DMS 273 (cell line): ENCODE data around the gene PSMD14.
A peak's percentile ranks its signal among the peaks of the same experiment; 100 is the strongest.
"Not testable (repeated sequence)": the region's sequence is repeated elsewhere in the genome, so short reads cannot be mapped to it uniquely, and the experiment has no call there.

Source experiments
- DNase-seq: peaks from one replicate; lab custom pipeline; 2025; ENCODE audit not compliant: unreplicated experiment; lab: John Stamatoyannopoulos, UW

The PSMD14 gene

DNA sequence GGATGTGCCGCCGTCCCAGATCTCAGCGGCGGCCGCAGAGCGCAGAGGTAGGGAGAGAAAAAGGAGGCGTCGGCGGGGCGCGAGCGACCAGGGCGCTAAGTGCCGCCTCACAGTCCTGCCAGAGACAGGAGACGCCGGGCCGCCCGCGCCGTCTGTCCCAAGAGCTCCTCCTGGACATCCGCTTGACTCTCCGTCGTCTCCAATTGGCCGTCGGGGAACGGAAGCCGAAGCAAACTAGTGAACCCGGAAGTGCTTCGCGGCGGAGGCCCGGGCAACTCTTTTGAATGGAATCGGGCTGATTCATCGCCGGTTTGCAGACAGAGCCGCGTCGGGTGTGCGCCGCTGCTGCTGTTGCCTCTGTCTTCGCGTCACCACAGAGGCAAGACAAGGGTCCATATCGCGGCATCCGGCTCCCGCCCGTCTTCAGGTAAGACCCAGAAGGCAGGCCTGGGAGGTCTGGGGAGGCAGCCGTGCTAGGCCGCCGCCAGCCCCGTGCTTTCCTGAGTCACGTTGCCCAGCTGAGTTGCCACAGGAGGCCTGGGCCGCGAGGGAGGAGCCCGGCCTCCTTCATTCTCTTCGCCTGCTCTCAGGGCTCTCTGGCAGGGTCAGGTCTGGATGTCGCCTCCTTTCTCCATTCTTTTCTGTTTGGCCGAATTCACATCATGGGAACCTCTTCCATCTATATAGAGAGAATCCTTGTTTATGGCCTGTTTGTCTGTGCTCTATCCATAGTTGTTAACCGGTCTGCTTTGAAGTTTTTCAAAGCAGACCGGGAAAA lies at the start of gene PSMD14:
PSMD14 (plus strand) TSS at position 248 of the 778 bp plus-strand sequence. CDS start 10,401 bp downstream, outside the sequence.
- peak; percentile 97 for DNase-seq

DNA sequence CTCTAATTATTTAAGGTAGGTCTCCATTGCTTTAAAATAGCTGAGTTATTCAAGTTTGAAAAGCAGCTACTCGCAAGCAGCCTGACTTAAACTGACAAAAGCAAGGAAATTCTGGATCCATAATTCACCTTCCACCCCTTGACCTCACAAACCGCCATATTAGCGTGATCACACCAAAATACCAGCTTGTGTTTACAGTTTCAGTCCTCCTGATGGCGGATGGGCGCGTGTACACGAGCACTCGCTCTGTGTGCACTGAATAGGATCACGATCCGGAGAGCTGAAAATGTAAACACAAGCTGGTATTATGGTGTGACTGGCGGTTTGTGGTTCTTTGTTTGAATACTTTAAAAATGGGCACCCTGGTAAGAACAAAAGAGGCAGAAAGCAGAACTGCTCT lies 42.4 kb upstream of the PSMD14 start:
- DNase-seq, result no peak

DNA sequence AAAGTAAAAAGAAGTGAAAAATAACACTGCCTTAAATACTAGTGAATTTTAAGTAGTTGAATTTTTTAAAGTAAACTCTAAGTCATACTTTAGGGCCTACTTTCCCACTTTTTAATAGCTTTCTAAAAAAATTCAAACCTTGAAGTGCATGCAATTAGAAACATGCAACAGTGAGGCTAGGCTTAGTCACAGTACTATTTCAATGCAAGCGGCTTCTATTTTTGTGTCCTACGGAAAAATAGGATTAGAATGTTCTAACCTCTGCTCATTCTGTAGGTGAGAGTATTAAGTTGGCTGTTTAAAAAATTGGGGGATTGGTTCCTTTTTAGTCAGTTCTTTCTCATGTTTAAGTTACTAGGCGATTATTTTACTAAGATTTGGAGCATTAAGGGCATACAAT lies 39.1 kb upstream of the PSMD14 start:
- DNase-seq, result no peak

DNA sequence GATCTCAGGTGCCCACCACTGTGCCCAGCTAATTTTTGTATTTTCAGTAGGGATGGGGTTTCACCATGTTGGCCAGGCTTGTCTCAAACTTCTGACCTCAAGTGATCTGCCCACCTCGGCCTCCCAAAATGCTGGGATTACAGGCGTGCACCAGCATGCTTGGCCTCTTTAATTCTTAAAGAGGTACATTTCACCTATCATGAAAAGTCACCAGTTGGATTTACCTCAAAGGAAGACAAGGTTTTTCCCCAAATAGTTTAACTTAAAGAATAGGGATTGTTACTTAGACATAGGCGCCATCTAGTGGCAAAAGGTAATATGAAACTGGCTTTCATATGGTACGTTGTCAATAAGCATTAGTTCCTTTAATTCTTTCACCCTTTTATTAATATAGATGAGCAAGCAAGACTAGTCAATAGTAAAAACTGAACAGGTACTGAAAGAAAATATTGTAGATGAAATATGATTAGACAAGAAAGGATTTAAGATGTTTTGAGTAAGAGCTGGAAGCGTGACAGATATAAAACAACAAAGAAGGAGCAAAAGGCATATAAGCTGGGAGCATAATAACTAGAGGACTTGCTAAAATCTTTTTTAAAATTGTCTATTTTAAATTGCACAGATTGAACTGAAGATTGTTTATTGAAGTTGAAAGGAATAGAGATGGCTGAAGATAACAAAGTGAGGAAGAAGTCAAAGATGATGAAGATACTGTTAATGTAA lies 35.0 kb upstream of the PSMD14 start:
- DNase-seq, result peak; percentile 86

DNA sequence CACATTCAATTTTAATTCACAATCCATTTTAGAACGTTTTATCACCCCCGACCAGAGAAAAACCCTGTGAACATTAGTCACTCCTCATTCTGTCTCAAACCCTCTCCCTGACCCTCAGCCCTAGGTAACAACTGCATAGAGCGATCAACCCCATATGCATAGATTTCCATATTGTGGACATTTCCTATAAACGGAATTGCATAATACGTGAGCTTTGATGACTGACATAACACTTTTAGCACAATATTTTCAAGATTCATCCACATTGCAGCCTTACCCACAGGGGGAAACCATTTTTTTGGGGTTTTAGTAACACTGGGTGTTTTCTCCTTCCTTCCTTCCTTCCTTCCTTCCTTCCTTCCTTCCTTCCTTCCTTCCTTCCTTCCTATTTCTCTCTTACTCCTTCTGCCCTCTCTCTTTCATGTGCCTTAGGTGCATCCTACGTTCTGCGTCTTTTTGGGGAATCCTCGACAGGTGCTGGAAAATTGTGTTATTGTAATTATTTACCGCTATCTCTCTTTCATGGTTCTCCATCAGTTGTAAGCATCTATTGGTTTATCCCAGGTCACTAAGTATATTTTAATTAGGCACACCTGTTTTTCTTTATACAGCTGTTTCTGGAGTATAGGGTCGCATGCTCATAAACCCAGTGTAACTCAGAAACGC lies 29.5 kb upstream of the PSMD14 start:
- not testable (repeated sequence) for DNase-seq

DNA sequence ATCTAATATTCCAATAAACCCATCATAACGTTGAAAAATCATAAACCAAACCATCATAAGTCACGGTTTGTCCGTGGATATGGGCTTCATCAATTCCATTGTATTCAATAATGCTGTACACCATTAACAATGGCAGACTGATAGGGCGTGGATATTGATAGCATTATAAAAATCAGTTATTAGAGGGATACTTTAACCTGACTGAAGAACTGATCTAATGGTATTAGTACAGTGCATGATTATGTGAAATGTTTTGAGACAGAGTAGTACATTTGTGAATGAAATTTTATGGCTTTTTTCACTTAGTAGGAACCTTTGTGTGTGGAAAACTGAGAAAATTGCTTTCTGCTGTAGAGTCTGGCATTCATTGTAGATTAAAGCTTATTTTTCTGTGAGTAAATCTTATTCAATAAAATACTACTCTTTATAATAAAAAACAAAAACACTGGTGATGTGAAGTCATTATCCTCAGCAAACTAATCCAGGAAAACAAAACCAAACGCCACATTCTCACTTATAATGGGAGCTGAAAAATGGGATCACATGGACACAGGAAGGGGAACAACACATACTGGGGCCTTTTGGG lies 28.9 kb upstream of the PSMD14 start:
- not testable (repeated sequence) for DNase-seq

DNA sequence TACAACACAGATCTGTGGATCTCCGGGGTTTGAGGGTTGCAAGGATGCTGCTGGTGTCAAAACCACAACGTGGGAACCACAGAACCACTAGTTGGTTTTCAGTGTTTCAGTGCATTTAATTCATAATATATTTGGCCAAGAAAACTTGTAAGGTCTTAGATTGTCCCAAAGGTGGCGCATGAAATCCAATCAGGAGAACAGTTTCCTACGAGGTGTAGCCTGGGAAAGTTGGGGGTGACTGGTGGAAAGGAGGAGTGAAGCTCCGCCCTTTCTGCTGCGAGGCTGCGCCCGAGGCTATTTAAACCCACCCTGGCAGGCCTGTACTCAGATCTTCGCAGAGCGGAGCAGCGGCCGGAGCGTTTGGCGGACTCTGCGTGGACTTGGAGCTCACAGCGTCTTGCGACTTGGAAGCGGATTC lies 27.3 kb upstream of the PSMD14 start:
- not testable (repeated sequence) for DNase-seq

DNA sequence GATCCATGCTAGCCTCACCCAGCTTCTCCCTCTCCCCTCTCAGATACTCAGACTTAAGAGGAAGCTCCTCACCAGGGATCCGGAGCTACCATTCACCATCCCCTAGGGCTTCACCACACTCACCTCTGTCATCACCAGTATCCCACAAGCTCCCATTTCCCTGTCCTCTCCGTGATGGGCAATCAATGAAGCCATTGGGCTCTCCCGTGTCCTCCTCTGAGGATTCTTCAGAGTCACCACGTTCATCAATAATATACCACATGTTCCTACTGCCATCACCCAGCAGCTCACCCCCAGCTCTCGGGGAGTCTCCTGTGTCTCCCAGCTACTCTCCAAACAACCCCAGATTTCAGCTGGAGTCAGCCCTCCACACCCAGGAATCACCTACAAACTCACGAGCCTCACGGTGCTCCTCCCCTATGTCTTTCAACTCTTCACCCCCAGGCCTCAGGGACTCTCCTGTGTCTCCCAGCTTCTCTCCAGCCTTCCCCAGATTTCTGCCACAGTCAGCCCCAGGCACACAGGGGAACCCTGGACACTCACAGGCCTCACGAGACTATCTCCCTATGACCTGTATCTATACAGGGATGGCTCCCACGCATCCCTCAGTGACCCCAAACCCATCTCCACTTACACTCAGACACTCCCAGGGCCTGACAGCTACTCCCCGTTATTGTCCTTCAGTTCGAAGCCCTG lies 26.5 kb upstream of the PSMD14 start:
- not testable (repeated sequence) for DNase-seq

DNA sequence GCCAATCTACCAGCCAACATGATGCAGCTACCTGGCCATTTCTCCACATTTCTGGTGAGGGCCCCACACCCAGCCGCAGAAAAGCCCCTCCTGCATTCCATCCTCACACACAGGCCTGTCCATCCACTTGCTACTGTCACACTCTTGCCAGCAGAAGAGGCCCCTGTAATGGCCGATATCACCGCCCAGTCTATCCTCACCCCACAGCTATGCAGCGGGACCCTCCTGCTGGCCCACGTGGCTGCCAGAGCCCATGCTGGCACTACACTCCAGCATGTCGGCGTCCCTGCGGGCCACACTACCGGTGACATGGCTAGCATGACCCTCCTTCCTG lies 25.9 kb upstream of the PSMD14 start:
- DNase-seq, result not testable (repeated sequence)

DNA sequence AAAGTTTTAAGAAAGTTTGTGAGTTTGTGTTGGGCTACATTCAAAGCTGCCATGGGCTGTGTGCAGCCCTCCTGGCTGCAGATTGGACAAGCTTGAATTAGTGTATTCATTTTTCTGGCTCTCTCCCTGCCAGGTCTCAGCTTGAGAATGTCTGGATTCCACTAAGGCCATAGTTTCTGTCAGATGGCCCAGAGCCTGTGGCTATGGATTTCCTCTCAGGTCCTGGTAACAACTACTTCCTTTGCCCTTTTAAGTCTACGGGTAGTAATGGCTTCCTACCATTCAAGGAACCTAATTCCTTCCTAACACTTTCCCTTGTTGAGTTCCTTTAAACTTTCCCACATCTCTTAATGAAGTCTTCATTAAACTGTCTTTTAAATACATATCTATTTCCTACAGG lies 24.3 kb upstream of the PSMD14 start:
- DNase-seq, result no peak

DNA sequence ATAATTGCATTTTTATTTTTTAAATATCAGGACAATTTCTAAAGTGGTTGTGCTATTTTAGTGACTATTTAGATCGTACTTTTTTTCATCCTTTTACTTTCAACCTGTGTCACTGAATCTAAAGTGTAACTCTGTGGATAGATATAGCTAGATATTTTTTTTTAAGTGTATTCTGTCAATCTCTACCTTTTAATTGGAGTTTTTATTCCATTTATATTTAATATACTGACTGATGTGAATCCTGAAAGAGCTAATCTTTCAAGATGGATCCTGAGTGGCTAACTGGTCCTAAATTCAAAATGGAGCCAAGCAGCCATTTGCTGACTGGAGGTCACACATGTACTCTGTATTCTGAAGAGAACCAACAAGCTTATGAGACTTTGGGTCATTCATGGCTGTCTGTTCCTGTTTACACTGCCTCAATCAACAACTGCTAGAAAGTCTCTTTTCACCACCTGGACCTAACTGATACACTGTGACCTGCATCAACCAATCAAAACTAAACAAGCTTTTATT lies 4.6 kb upstream of the PSMD14 start:
- no peak for DNase-seq

DNA sequence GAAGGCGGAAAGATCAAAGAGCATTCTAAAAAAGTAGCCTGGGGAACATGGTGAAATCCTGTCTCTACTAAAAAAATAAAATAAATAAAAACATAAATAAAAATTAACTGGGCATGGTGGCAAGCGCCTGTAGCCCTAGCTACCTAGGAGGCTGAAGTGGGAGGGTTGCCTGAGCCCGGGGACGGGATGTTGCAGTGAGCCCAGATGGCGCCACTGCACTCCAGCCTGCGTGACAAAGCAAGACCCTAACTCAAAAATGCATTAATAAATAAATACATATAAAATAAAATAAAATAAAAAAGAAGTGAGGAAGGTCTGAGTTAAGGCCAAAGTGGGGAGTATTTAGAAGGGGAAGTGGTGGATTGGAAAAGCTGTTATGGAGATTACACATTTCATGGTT lies 1.3 kb upstream of the PSMD14 start:
- DNase-seq, result no peak

DNA sequence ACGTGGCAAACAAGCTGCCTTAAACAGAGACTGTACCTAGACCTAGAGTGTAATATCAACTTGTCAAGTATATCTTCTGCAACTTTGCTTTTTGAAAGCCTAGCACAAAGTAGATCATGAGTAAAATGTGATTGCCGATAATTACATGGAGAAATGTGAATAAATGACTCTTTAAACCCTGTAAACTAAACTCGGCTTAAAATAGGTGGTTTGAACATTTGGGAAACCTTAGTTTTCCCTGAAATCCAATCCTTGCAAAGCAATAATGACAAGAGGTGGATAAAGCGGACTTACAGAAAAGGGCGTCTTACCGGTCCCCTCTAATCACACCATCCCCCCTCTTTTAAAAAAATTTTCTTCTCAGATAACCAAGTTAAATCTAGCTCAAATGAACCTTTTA lies 549 bp upstream of the PSMD14 start:
- no peak for DNase-seq

DNA sequence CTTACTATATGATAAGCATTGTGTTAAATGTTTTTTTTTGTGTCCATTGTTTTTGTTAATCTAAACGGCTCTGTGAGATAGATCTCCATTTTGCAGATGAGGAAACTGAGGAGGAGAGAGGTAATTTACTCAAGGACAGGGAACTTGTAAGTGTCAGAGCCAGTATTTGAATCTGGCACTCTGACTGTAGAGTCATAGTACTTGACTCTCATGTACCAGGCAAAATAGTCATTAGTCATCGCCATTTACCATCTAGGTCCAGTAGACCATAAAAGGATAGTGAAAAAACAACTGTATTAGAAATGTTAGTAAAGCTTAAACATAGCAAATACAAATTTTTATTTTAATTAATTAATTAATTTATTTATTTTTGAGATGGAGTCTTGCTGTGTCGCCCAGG lies 4.8 kb downstream of the PSMD14 start:
- DNase-seq, result no peak

DNA sequence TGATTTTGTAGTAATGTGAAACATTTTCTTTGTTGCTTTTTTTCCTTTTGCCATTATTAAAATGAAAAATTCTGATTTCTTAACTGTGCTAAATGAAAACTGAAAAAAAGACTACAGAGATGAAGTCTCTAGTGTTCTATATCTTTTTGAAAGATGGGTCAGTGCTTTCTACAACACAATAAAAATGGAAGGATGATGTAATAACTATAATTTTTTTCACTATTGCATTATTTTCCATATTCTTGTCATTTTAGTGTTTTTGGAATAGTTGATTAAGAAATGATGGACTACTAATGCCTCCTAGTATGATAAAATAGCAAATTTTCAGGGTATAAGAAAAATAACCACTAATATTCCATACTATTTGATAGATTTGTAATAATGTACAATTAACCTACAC lies 7.2 kb downstream of the PSMD14 start:
- DNase-seq, result no peak

DNA sequence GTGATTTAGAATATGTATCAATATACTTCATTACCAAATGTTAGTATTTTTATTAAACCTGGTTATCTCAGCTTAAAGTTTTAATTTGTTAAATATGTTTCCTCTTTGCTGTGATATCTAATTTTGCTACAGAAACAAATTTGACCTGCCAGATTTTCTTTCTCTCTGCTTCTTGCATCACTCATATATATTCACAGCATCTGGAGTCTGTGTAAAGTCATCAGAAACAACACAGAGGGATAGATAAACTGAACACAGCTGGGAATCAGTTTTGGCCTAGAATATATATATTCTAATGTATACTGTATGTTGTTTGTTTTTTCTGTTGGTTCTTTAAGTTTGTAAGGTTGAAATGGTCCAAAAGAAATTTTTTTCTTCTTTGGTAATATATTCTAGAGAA lies 8.5 kb downstream of the PSMD14 start:
- DNase-seq, result peak; percentile 16

DNA sequence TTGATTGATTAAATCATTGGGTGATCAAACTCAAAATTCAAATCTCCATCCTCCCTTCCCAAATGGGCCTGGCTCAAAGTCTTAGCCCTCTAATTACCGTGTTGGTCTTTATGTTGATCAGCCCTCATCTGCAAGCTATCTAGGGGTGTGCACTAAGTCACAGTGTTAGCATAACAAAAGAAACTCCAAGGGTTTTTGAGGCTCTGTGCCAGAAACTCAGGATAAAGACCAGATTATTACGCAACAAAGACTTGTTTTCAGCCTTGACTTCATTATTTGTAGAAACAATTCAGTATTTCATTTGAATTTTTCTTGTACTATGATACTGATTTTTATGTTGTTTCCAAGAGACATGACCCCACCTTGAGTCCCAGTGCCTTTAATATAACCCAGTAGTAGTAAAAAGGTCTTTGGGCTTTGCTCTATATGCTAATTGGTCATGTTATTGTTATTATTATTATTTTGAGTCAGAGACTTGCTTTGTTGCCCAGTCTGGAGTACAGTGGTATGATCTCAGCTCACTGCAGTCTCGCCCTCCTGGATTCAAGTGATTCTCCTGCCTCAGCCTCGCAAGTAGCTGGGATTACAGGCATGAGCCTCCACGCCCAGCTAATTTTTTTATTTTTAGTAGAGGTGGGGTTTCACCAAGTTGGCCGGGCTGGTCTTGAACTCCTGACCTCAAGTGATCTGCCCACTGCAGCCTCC lies 13.9 kb downstream of the PSMD14 start:
- no peak for DNase-seq

DNA sequence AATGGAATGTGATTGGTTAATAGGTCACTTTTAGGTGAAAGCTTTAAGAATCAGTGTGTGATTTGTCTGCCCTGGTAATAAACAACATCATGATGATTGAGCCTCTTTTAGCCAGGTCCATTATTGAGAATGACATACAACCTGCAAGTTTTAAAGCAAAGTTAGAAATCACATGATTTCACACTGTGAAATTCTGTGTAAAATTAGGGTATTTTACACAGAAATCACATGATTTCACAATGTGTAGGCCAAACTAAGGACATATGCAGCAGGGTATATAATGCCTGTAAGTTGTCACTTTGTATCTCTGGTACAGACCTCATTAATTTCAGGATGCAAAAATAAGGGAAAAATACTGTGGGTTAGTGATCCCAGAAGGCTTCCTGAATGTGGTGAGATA lies 16.7 kb downstream of the PSMD14 start:
- no peak for DNase-seq

DNA sequence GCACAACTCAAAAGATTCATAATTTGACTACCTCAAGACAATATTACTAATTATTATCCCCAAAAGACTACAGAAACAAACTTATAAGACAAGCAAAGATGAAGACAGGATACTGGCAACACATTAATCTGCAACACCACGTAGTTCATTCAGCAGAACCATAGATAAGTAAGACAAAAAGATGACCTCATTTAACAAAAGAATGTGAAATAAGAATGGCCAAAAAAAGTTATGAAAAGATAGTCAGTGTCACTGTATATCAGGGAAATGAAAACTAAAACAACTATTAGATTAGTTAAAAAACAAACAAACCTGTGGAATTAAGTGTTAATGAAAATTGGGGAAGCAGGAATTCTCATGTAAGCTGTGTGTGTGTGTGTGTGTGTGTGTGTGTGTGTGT lies 19.4 kb downstream of the PSMD14 start:
- DNase-seq, result no peak

DNA sequence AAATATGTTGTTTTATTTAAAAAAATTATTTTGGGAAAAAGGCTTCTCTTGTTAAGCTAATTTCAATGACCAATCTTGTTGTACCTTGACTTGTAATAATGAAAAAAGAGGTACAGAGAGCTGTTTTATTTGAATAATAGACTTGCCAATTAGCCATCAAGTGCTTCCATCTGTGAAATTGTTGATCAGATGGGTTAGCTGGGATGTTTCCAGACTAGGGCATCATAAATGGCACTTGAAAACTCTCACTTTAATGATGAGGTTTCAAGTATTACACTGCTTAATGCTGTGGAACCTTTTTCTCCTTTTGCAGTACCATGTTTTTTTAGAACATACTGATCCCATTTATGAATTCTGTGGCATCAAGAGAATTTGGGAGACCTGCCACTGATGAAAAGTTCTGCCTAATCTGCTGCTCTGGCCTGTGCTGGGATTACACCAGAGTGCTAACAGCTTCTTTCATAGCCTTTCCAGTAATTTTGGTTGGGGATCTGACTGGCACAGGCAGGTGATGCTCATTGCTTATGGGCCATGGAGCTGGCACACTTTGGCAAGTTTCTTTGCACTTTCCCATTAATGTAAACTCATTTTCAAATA lies 24.2 kb downstream of the PSMD14 start:
- peak; percentile 45 for DNase-seq
